HK-2 (cell line): ENCODE data around the gene TMEM86B.

Experiments used
- DNase-seq: peaks from one replicate; pipeline ENCODE4 v3.0.0-alpha.2; 2018; ENCODE audit not compliant: unreplicated experiment

TMEM86B gene

DNA sequence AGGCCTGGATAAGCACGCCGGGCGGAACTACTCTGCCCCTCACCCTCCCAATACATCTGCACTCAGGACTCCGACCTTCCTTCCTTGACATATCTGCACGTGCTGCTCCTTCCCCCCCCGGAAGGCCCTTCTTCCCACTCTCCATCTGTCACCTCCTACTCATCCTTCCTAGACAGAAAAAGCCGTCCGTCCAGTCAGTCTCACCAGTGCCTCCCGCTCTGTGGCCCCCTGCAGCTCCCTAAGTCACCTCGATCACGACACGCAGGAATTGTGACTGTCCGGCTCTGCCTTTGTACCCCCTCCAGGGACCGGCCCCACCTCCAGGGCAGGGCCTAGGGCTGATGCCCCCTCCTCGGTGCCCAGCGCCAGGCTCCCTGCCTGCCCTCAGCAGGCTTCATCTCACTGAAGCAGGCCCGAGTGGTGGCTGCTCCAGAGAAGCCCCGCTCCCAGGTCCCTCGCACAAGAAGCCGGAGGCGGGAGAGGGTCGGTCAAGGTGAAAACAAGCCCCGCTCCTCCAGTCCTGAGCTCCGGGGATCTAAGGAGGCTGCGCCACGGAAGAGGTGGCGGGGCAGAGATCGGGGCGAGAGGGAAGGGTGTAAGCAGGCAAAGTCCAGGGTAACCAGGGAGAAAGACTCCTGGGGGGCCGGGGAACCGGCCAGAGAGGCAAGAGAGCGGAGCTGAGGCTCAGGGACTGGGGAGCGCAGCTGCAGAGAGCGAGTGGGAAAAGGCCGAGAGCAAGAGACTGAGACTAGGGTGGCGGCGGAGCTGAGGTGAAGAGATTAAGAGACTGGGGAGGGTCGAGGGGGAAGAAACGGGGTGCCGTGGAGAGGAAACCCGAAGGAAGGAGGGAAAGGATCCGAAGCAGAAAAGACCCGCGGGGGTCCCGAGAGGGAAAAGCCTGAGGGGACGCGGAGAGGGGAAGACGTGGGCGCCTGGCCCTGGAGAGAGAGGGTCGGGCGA is 29.2 kb upstream of the TMEM86B start:
- peak; percentile 28 for DNase-seq

DNA sequence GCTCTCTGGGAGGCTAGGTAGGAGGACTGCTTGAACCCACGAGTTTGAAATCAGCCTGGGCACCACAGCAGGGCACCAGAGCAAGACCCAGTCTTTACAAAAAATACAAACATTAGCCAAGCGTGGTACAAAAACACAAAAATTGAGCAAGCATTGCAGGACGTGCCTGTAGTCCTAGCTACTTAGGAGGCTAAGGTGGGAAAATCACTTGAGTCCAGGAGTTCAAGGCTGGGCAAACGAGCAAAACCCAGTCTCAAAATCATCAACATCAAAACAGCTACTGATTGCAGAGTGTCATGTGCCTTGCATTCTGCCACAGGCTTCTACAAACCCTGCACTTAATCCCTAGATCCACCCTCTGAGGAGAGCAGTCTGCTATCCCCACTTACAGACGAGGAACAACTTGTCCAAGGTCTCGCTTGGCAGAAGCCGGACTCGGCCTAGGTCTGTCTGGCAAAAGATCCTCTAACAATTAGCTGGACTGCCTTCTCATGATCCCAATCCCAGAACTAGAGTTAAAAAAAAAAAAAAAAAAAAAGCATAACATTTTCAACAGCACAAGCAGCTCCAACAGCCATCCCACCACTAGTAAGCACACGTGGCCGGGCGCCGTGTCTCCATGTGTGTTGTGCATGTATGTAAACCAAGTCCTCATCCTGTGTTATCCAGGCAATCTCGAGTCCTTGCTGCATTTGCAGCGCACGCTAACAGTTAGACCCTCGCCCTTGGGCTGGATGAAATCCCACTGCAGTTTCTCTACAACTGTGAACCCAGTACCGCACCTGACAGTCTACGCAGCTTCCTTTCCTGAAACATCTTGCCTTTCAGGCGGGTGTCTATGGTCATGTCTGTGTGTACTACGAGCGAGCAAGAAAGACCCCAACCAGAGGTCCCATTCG is 28.2 kb upstream of the TMEM86B start:
- no peak for DNase-seq

DNA sequence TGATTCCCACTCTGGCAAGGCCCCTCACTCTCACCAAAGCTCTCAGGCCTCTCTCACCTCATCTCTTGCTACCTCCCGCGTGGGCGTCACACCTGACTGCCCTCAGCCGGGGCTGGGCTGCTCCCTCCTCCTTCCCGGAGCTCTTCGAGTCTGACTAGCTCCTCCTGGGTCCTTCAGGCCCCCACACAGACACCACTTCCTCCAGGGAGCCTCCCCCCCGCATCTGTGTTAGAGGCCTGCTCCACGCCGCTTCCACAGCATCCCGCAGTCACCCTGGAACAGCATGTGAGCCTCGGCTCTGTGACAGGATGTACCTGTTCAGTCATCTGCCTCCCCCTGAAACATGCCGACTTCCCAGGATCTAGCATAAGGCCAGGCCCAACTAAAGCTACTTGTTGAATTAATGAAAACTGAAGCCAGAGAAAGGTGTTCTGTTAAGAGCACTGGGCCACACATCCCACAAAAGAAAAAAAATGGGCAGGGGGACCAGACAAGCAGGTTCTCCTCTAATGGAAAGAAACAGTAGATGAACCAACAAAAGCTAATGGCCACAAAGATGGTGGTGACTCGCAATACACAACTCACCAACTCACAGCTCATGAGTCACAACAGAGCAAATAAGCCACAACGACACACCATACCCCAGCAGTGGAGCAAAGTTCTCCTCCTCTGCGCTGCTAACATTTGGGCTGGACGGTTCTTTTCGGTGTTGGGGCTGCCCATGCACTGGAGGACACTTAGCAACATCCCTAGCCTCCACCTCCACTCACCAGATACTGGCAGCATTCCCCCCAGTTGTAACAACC is 27.3 kb upstream of the TMEM86B start:
- peak; percentile 66 for DNase-seq

DNA sequence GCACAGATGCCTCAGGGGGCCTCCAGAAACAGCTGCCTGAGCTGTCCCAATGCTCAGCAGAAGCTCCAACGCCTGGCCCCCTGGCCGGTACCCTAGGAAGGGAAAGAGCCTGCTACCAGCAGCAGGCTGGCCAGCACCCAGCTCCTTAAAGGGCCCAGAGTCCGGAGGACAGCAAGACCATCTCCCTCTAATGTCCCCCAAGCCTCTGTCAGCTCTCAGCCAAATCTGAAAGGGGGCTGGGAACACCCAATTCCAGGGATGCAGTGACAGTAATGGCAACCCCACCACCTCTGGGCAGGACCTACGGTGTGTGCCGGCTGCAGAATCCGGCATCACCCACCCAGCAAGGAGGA is 26.0 kb upstream of the TMEM86B start:
- DNase-seq: no peak

DNA sequence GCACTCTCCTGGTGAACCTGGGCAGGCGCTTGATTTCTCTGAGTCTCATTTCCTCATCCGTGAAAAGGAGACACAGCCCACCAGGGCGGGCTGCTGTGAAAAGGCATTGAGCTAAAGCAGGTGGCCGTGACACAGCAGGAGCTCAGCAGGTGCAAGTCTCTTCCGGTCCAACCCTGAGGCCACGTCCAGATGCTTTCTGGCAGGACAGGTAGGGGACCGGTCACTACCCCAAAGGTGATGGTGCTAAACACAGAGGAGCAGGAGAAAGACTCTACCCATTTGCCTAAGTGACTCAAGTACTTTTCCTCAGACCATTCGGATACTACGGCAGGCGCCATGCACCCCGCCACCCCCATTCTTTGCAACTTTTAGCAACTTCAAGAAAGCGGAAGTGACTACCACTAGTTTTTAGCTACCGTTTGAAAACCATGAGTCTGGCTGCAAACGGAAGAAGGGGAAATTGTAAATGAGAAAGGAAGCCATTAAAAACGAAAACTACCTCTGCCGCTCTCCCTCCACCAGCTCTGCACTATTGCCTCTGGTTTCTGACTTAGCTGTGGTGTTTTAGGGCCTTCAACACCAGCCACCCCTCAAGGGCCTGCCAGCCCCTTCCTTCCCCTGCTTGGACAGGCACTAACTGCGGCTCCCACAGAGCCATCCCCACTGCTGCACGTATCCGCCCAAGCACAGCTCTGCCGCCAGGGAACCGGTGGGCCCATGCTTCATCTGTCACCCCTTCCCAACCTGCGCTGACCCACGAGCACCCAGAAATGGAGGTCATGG is 25.5 kb upstream of the TMEM86B start:
- no peak for DNase-seq

DNA sequence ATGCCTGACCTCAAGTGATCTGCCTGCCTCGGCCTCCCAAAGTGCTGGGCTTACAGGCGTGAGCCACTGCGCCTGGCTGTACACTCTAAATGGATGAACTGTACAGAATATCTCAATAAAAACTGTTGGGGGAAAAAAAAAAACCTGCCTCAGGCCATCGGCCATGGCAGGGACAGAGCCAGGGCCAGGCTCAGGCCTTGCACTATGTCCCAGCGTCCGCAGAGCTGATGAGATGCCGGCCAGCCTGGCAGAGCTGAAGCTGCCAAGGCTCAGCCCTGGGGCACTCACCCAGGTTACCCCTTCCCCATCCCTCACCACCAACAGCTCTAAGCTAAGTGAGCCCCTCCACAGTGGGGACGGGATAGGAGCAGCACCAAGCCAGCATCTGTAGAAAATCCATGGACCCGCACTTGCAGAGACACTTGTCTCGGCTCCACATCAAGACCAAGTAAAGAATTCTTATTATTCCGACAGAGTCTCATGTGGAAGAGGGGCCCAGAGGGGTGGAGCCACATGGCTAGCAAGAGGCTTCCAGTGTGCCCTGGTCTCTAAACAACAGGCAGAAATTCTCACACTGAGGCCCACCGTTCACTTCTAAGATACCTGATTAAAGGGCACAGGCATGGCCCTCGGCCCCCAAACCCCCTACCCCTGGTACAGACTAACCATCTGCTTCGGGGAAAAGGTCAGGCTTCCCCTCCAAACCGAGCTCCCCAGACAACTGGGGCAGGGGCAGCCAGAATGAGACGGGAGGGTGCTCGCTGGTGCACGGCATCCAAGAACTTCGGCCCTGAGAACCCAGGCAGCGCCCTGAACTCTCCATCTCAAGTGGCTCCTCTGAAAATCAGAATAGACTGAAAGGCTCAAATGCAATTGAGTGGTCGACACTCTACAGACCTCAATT is 24.4 kb upstream of the TMEM86B start:
- DNase-seq: no peak

DNA sequence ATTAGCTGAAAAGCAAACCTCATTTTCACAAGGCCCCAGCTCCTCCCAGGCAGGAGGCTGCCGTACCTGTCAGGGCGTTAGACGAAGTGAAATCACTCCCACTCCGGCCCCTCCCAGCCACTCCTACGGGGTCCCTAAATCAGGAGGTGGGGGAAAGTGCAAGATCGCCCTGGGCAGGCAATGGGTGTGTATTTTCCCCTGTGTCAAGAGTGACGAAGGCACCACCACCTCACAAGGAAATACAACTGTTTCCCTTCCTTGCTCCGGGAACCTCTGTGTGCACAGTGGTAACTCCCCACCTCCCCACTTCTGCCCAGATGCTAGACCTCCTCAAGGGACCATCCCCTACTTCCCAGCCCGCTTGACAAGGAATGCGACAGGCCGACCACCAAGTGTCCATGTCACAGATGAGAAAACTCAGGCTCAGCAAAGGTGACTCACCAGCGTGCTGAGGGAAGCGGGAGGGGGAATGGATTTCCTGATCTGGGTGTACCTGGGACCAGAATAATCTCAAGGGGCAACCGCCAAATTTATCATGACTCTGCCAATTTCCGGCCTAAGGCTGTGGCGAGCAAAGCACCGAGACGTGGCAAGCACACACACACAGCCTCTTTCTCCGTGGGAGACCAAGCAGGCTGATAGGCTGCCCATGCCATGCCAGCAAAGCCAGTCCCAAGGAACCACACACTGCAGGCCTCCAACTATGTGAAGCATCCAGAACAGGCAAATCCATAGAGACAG is 22.9 kb upstream of the TMEM86B start:
- peak; percentile 80 for DNase-seq

DNA sequence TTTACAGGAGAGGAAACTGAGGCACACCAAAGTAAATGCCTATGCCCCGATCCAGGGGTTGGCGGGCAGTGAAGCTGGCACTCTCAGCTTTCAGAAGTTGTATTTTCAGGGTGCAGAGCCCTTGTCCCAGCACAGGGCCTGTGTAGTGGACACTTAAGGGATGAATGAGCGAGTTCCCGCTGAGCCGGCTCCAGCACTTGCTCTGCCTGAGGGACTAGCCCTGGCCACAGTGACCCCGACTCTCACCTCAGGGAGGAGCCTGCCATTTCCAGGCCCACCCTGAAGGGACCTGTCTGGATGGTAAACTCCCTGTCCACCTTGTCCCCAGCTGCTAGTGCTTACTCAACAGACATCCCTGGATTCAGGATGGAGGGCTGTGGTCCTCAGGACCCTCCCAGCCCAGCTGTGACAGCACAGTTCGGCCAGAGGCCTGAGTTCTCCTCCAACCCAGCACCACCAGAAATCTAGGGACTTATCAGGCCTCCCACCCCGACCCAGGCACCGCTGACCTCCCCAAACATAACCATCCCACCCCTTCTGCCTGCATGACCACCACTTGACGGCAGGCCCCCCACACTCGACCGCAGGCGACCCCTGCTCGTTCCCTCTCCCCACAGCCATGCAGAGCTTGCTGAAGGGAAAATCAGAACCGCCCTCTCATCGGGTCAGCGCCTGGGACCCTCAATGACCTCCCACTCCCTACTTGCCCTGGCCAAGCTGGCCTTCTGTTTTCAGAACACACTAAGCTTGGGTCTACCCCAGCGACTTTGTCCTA is 21.9 kb upstream of the TMEM86B start:
- DNase-seq: no peak

DNA sequence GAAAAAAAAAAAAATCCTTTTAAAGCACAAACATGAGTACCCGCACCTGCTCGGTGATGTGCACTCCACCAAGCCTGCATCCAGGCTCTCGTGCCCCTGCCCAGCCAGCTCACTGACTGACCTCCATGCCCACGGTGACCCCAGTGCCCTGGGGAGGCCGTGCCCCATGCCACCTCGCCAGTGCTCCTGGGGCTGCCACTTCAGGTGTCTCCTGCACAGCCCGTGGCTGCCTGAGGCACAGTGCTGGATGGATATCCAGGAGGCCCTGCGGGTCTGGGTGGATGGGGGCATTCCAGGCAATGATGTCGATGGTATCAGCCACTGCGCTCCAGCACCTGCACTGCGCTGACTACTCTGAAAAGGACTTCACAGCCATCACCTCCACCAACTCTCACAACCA is 21.3 kb upstream of the TMEM86B start:
- DNase-seq: no peak

DNA sequence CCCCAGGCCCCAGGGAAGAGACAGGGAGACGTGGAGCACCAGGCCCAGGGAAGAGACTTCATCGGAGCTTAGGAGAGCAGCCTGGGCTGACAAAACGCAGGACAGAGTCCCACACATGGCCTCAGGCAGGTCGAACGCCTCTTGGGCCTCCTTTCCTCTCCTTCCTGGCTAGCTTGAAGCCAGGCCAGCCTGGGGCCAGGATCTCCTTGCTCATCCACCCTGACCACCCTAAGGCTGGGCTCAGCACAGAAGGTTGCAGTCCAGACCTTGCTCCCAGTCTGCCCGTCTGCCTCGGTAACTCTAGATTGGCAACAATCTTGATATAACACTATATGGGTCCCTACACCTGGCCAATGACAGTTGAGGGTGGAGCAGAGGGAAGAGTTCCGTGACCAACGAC is 20.1 kb upstream of the TMEM86B start:
- DNase-seq: no peak

DNA sequence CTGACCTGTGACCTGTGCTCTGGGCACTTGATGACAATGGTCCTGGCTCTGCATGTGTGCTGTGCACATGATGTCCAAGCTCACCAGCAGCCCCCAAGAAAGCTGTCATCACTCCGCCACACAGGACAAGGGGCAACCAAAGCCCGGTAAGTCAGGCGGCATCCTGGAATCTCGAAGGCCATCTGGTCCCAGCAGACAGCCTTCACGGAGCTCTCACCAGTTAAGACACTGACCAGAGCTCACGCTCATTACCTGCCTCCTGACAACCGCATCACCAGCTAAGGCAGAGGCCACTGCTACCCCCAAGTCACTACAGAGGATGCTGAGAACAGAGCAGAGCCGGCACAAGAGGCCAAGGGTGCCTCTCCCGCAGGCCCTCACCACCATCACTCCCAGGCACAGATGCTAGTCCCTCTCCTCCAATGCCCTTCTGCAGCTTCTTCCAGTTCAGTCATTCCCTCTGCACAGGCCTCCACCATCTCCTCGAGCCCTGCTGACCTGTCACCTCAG is 19.7 kb upstream of the TMEM86B start:
- no peak for DNase-seq

DNA sequence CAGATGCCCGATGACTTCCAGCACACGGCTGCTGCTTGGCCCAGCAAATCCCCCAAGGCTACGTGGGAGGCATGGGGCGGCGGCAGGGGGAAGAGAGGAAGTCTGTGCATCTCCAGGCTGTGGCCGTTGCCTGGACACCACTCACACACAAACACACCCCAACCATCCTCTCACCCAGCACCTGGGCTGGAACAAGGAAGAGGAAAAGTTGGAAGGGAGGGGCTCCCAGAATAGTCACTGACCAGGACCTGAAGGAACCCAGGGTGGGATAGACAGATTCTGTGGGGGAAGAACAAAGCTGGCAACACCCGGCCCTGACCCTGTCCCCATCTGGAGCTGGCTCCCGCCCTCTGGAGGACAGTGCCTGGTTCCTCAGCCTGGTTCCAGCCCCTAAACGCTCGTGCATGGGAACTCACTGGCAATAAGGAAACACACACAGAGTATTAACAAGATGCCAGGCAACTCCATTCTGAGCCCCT is 19.1 kb upstream of the TMEM86B start:
- no peak for DNase-seq

DNA sequence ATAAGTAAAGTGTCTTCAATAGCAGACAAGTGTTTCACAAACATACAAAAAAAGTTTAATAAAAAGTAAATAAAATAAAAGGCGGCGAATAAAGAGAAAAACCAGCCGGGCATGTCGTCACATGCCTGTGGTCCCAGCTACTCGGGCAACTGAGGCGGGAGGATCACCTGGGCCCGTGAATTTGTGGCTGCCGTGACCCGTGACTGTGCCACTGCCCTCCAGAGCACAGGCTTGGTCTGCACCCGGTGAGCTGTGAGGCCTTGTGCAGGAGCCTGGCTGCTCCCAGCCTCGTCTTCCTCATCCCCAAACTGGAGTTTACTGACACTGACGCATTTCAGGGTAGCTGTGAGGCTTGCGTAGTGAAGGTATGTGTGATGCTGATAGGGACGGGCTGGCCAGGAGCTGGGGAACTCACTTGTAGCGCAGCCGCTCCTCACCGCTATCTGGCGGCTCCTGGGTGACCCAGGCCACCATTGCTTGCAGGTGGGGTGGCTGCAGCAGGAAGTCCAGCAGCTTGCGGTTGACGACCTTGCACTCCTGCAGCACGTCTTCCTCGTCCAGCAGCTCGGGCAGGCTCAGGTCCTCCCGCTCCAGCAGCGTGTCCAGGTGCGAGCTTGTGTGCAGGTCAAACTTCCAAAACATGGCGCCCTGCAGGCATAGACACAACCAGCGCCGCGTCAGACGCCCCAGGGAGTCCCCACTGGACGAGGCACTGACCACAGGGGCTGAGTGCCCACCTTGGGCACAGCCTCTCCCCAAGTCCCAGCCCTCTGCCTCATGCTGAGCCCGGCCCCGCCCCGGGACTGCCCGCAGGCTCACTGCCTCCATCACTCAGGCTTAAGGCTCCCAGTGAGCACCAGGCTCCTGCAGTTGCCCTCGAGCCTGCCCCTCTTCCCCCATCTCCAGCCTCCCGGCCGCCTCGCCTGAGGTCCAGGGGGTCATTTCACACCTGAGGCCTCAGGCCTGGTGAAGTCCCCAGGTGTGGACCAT is 18.2 kb upstream of the TMEM86B start:
- no peak for DNase-seq

DNA sequence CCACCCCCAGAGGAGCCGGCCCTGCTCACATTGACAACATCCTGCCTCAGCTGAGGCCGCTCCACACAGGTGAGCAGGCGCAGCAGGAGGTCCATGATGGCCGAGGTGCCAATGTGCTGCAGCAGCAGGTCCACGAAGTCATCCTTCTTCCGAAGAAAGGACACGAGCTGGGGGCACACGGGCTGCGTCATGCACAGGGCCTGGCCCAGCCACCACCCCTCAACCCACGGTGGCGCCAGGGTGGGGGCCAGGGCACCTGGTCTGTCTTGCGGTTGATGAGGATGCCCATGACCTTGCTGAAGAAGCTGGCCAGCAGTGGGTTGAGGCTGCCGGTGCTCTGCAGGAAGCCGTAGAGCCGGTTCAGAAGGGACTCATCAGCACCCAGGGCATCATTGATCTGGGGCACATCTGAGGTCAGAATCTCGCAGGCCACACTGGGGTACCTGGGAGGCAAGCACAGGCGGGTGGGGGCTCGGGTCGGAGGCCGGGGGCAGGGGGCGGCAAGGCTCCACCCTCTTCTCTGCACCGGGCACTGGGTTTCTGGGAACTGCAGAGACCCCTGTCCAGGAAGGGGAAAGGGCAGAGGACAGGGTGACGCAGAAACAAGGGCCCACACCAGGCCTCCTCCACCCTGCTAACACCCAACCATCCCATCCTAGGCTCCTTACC is 16.8 kb upstream of the TMEM86B start:
- DNase-seq: no peak

DNA sequence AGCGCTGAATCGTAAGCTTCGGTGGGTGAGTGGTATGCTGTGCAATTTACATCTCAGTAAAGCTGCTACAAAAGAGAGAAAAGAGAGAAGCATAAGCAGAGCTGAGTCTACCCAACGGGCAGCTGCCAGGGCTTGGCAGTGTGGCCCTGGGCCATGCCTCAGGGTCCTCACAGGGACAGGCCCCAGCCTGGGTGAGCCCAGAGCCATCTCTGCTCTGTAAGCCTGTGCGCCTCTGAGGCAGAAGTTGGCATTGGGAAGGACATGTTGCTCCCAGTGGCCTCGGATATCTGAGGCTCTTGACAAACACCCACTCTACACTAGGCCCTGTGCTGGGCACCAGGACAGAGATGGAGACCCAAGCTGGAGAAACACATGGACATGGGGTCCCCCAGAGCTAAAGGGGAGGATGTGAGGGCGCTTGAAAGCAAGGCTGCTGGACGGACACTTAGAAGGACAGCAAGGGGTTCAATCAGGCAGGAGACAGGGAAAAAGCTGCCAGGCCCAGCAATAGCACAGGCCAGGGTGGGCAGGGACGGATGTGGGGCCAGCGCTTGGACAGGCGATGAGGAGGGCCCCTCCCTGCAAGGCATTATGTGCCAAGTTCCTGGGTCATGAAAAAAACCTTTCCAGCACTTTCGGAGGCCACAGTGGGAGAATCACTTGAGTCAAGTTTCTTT is 15.6 kb upstream of the TMEM86B start:
- no peak for DNase-seq

DNA sequence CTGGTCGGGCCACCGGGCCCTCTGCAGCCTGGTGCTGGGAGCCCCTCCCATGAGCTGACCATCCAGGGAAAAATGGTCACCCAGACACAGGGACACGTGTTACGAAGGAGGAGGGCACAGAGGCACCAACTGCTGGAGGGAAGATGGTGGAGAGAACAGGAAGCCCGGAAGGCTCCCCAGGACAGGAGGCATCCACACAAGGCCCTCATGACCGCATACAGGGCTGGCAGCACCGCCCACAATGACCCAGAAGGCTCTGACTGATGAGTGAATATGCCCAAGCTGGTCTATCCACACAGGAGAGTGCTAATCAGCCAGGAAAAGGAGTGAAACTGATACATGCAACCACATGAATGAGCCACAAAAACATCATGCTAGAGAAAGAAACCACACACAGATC is 14.0 kb upstream of the TMEM86B start:
- DNase-seq: no peak
